GM21619 (cell line): Measurements from ENCODE around the gene WDR62.
A peak's percentile ranks its signal among the peaks of the same experiment; 100 is the strongest.
"Not testable (repeated sequence)": the region's sequence is repeated elsewhere in the genome, so short reads cannot be mapped to it uniquely, and the experiment has no call there.

Experiments used
- ATAC-seq: cut with Tn5 transposase; IDR thresholded peaks from one replicate; pipeline ENCODE4 v1.9.1; 2021; ENCODE audit not compliant: unreplicated experiment

The WDR62 gene

GRCh38 chr19:36106991-36107390 lies 52.3 kb downstream of the WDR62 start:
- ATAC-seq: no peak

DNA sequence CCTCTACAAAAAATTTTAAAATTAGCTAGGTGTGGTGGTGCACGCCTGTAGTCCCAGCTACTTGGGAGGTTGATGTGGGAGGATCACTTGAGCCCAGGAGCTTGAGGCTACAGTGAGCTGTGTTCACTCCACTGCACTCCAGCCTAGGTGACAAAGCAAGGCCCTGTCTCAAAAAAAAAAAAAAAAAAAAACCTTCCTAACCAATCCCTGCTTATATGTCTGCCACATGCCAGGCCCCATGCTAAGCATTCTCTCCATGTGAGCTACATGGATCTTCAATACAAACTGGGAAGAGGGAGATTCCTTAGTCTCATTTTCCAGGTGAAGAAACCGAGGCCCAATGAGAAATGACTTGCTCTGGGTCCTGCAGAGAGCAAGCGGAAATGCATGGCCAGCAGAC lies 54.0 kb downstream of the WDR62 start:
- ATAC-seq: no peak

DNA sequence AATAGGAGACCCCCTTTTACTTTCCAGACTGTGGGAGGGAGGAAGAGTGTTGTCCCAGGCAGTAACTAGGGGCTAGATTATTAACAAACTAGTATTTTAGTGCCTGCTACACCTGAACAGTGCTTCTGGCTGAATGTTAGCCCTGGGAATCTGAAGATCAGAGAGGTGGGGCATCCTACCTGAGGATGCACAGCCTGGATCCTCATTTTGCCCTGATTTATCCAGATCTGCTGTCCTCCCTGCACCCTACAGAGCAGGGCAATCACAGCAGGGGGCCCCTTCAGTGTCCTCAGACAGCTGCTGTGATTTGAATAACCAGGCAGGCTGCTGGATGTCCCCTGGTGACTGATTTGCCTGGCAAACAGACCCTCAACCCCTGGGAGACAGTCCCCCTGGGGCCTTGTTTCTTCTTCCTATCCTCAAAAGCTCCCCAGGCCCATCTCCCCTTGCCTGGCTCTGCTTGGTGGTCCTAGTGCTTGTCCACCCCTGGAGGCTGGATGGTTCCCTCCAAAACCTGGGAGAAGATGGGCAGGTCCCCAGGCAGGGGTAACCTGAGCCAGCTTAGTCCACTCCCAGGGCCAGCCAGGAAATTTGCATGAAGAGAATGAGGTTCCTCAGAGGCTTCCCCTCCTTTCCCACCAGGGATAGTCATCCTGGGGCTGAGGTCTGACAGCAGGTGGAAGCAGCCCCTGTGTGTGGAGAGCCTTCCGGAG lies 55.9 kb downstream of the WDR62 start, which contains the start of gene OVOL3:
TSS of gene OVOL3 (plus strand) at position 657 of the 713 bp plus-strand sequence. CDS start 60 bp downstream, outside the sequence.
- no peak for ATAC-seq

- ATAC-seq: no peak
Measured at GRCh38 chr19:36111200-36111539, 56.5 kb downstream of the WDR62 start.

DNA sequence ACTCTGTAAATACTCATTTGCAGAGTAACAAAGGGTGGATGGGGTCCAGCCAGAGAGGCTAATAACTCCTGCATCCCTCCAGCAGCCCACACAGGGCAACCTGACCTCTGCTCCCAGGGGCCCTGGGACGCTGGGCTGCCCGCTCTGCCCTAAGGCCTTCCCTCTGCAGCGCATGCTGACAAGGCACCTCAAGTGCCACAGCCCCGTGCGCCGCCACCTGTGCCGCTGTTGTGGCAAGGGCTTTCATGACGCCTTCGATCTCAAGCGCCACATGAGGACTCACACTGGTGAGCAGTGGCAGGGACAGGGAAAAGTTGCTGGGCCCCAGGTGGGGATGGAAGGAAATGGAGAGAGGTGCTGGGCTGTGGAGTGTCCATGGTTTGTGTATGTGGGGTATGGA lies 58.0 kb downstream of the WDR62 start:
- ATAC-seq: no peak

DNA sequence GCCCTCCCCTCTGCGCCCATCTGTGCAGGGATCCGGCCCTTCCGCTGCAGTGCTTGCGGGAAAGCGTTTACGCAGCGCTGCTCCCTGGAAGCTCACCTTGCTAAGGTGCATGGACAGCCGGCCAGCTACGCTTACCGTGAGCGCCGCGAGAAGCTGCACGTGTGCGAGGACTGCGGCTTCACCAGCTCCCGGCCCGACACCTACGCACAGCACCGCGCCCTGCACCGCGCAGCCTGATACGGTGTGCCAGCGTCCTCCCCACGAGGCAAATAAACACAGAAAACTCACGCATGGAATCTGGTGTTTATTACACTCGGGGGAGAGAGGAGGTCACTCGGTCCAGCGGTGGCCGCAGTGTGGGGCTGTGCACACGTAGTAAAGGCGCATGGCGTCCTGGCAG lies 58.7 kb downstream of the WDR62 start:
- no peak for ATAC-seq

DNA sequence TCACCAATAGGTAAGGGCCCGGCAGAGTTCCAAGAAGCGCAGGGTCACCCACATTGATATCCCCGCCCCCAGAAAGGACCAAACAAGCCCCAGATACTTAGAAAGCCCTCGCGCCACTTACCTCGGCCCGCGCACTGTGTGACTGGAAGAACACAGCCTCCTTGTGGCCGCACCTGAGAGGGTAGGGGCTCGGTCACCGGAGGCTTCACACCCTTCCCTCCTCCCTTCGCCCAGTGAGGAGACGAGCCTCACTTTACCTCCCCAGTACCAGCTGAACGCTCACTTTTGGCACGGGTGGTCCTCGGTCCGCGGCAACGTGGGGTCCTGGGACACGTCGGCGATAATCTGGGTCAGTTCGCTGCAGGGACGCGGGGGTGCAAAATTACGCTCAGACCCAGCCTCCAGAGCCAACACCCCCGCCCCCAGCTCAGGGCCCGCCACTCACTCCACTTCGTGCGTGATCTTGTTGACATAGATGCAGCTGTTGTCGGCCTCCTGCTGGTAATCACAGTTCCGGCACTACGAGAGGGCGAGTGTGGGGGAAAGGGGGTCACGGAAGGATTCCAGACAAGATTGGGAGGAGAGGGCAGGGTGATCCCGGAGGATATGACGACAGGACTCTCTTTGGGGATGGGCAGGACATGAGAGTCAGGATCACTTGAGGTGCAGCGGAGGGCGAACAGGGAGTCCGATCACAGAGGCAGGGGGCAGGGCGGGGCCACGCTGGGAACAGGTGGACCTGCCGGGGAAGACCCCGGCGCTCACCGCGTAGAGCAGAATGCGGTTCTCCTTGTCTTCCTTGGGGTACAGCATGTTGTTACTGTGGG lies 59.4 kb downstream of the WDR62 start:
- no peak for ATAC-seq

- ATAC-seq: peak; percentile 72
Measured at GRCh38 chr19:36114721-36115452, 60.2 kb downstream of the WDR62 start, which contains the start of gene POLR2I. Gene POLR2I (minus strand): TSS chr19:36114875. CDS start chr19:36114856, 19 bp downstream.

- peak; percentile 1 for ATAC-seq
Measured at GRCh38 chr19:36115453-36116343, 61.0 kb downstream of the WDR62 start, which contains the start of gene TBCB. Gene TBCB (plus strand): TSS chr19:36115468. CDS start chr19:36115561, 93 bp downstream.

- no peak for ATAC-seq
Measured at GRCh38 chr19:36116344-36116637, 61.6 kb downstream of the WDR62 start.

- no peak for ATAC-seq
Measured at GRCh38 chr19:36120092-36120983, 65.6 kb downstream of the WDR62 start.

GRCh38 chr19:36120984-36121358 lies 66.3 kb downstream of the WDR62 start:
- no peak for ATAC-seq

GRCh38 chr19:36121486-36122124 lies 66.9 kb downstream of the WDR62 start:
- no peak for ATAC-seq

GRCh38 chr19:36125557-36125956 lies 70.9 kb downstream of the WDR62 start:
- ATAC-seq: no peak

DNA sequence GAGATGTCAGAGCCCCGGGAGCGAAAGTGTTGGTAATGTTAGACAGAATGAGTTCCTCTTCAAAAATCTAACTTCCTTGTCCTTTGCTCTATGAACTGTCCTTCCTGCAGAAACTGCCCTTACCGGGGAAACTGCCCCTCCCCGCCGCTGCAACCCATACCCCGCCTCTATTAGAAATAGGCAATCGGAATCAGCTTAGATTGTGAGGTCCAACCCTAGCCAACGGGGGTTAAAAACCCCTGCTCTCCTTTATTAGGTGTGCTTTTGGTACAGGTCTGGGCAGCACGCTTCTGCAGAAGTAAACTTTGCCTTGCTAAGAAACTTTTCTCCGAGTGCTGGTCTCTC lies 73.7 kb downstream of the WDR62 start:
- ATAC-seq: no peak

GRCh38 chr19:36131221-36131620 lies 76.5 kb downstream of the WDR62 start:
- ATAC-seq: not testable (repeated sequence)

GRCh38 chr19:36134867-36135266 lies 80.2 kb downstream of the WDR62 start:
- not testable (repeated sequence) for ATAC-seq

DNA sequence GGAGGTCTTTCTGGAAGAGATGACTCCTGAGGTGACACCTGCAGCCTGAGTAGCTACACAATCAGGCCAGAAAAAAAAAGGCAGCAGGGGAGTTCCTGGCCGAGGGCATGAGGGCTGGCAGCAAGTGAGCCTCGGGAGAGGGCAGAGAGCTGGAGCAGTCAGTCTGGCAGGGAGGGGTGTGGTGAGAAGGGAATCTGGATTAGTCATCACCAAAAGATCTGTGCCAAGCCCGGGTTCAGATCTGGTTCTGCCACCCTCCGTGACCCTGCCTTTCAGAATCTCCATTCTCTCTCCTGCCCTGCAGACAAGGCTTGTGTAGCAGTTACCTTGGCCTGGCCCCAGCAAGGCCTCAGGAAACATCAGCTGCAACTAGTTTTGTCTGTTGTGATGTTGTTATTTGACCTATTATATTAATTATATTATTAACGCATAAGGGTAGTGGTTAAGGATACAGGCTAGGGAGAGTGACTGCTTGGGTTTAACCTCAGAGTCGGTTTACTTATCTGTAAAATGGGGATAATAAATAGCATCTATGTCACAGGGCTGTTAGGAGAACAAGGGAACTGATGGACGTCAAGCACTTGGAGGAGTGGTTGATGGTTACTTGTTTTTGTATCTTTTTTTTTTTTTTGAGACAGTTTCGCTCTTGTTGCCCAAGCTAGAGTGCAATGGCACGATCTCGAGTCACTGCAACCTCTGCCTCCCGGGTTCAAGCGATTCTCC lies 82.4 kb downstream of the WDR62 start:
- ATAC-seq: no peak

GRCh38 chr19:36139120-36139472 lies 84.4 kb downstream of the WDR62 start:
- ATAC-seq: no peak
